Adrenal gland (tissue), 5 donors: ENCODE measurements around the gene ANKRD13A.

Source experiments
- CTCF ChIP-seq, 6 experiments: fragments of 450-650 bp in 4 of 6; fragments of 200-600 bp in 2 of 6; sonication (generic) in 1 of 6; IDR thresholded peaks; 1 replicate in 5 of 6; 2 replicates in 1 of 6; pipeline versions ENCODE4 v1.5.1 to v1.8.0; 2016 to 2021; ENCODE audit warnings: antibody characterized with exemption in 6 of 6, mild to moderate bottlenecking in 2 of 6, moderate library complexity in 1 of 6
- POLR2A ChIP-seq, 2 donors: fragments of 450-650 bp; IDR thresholded peaks; one replicate each; pipeline ENCODE4 v1.6.1; 2017; ENCODE audit warnings: antibody characterized with exemption in 2 of 2, mild to moderate bottlenecking in 2 of 2, moderate library complexity in 1 of 2
- donor health status: DM: no; HTN: no; CAD: no.

GRCh38 chr12:109967383-109968031 lies 31.7 kb upstream of the ANKRD13A start:
- TF ChIP-seq CTCF (IDR thresholded peaks at IDR 0.05) (no peak), POLR2A (IDR thresholded peaks at IDR 0.05) (no peak)
